Measurements from ENCODE around the gene ADCY9. TPM values are rescaled to one million over a fixed set of nuclear protein-coding genes. Genes with fewer than 3 reads are reported as not detected.

ADCY9 gene
- total and polyA plus RNA-seq, 2 experiments from 2014 or later = 2.2 to 18.3 TPM

DNA sequence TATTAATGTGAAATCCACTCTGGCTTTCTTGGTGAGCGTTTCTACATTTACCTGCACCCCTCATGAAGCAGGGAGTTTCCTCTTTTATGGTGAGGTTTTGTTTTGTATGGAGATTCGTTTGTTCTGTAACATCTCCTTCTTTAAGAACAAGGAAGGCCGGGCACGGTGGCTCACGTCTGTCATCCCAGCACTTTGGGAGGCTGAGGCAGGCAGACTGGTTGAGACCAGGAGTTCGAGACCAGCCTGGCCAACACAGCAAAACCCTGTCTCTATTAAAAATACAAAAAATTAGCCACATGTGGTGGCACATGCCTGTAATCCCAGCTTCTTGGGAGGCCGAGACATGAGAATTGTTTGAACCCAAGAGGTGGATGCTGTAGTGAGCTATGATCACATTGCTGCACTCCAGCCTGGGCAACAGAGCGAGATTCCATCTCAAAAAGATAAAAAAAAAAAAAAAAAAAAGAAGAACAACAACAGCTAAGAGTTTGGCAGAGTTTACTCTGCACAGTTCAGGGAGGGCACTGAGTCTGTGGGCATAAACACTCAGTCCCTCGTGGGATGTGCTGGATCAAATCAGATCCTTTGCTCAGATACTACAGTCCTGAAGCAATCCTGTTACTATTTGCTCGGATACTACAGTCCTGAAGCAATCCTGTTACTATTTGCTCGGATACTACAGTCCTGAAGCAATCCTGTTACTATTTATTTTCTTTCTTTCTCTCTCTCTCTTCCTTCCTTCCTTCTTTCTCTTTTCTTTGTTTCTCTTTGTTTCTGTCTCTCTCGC is 28.9 kb downstream of the ADCY9 start:
- Histone ChIP-seq H4K20me1 (replicated peaks; ENCODE audit: insufficient read depth) (no peaks in the 10 kb centered on the region), H3K36me3 (ENCODE audit: insufficient read depth) (no peaks in the 10 kb centered on the region), H3K79me2 (replicated peaks; ENCODE audit: insufficient read depth) (no peaks in the 10 kb centered on the region), H3K27me3 (ENCODE audit: insufficient read depth) (no peaks in the 10 kb centered on the region), H3K27ac (ENCODE audit: low read depth) (no peak overlapping the region), H3K4me1 (ENCODE audit: insufficient read depth) (no peaks in the 10 kb centered on the region), H2AFZ (no peak overlapping the region), H3K4me3 (no peak overlapping the region), H3F3A (replicated peaks; ENCODE audit: low read depth) (0 out of 2 replicates have a peak, but pooled peaks cover 3% of the 10 kb centered on the region), H3K9me2 (ENCODE audit: insufficient read depth) (no peaks in the 10 kb centered on the region), H3K4me2 (no peak overlapping the region)
- TF ChIP-seq EZH2phosphoT487 (IDR thresholded peaks at IDR 0.05; ENCODE audit: unreplicated experiment) = no peak
- TF ChIP-seq ZNF462 (CRISPR knock-in tag; IDR thresholded peaks at IDR 0.05) = no peak
- no peak for TF ChIP-seq JUNB (IDR thresholded peaks at IDR 0.05; ENCODE audit: unreplicated experiment)
- TF ChIP-seq, protein P1, sequence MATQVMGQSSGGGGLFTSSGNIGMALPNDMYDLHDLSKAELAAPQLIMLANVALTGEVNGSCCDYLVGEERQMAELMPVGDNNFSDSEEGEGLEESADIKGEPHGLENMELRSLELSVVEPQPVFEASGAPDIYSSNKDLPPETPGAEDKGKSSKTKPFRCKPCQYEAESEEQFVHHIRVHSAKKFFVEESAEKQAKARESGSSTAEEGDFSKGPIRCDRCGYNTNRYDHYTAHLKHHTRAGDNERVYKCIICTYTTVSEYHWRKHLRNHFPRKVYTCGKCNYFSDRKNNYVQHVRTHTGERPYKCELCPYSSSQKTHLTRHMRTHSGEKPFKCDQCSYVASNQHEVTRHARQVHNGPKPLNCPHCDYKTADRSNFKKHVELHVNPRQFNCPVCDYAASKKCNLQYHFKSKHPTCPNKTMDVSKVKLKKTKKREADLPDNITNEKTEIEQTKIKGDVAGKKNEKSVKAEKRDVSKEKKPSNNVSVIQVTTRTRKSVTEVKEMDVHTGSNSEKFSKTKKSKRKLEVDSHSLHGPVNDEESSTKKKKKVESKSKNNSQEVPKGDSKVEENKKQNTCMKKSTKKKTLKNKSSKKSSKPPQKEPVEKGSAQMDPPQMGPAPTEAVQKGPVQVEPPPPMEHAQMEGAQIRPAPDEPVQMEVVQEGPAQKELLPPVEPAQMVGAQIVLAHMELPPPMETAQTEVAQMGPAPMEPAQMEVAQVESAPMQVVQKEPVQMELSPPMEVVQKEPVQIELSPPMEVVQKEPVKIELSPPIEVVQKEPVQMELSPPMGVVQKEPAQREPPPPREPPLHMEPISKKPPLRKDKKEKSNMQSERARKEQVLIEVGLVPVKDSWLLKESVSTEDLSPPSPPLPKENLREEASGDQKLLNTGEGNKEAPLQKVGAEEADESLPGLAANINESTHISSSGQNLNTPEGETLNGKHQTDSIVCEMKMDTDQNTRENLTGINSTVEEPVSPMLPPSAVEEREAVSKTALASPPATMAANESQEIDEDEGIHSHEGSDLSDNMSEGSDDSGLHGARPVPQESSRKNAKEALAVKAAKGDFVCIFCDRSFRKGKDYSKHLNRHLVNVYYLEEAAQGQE (IDR thresholded peaks at IDR 0.05; ENCODE audit: unreplicated experiment) = no peak
- no peak for TF ChIP-seq ZNF331 (CRISPR knock-in tag; IDR thresholded peaks at IDR 0.05; ENCODE audit: low read depth)
- TF ChIP-seq STAT1 (IDR thresholded peaks at IDR 0.05; ENCODE audit: unreplicated experiment) = no peak
- TF ChIP-seq POLR2AphosphoS5 (IDR thresholded peaks at IDR 0.05; ENCODE audit: low read depth) = no peak
- TF ChIP-seq NANOG (IDR thresholded peaks at IDR 0.05; ENCODE audit: borderline replicate concordance) = no peak
- TF ChIP-seq ETS1 (IDR thresholded peaks at IDR 0.05) = no peak
- DNase-seq (ENCODE audit: low spot score) (no peak), ATAC-seq (no peak)
- Mint-ChIP-seq H3K4me1 (peaks cover 8% of the 10 kb centered on the region), H3K9me3 (no peaks in the 10 kb centered on the region), H3K27me3 (ENCODE audit: insufficient read depth, low read depth, poor library complexity) (peaks cover 11% of the 10 kb centered on the region), H3K27ac (no peak overlapping the region), H3K4me3 (no peak overlapping the region; the same call in 2 of the 3 replicates), H3K36me3 (ENCODE audit: low read depth) (no peaks in the 10 kb centered on the region)

Data from GM23338 (cell line).